Measurements from ENCODE around the gene GPR37.

DNA sequence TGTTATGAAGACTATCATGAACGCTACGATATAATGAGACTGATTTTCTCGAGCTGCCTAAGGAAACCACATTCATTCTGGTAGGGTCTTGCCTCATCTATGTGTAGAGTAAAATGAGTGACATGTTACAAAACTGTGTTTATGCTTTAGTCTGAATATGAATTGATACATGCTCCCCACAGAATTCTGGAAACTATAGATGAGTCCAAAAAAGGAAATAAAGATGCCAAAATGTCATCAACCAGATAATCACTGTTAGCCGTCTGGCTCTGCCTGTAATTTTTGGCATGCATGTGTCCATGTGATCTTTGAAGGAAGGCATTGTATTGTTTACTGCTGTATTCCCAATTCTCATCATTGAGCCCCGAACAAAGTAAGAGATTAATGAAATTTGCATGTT is 42.6 kb upstream of the GPR37 start:
- no peak for TF ChIP-seq CTCF (IDR thresholded peaks at IDR 0.05; ENCODE audit: low read length)
- TF ChIP-seq EZH2 (optimal IDR thresholded peaks at IDR 0.05; ENCODE audit: low read depth, low read length): no peak
- no peak for TF ChIP-seq EZH2phosphoT487 (IDR thresholded peaks at IDR 0.05; ENCODE audit: low read length)
